Trophoblast cell (in vitro differentiated cells and primary cell): ENCODE data around the gene CD7.

Source experiments
- DNase-seq, 2 donors: peaks; one replicate each; pipeline ENCODE4 v3.0.0-alpha.2; 2016
- H2AFZ ChIP-seq: 2 replicates; pipeline ENCODE4 v1.6.1; 2013; ENCODE audit warnings: low read length, moderate library complexity, mild to moderate bottlenecking; ENCODE audit not compliant: insufficient read depth, poor library complexity
- H2AK5ac ChIP-seq: 2 replicates; pipeline ENCODE4 v1.6.1; 2013; ENCODE audit warnings: mild to moderate bottlenecking, low read length
- H2BK120ac ChIP-seq: 2 replicates; pipeline ENCODE4 v1.6.1; 2013; ENCODE audit warnings: low read length, mild to moderate bottlenecking, moderate library complexity; ENCODE audit not compliant: insufficient read depth, poor library complexity
- H2BK12ac ChIP-seq: 2 replicates; pipeline ENCODE4 v1.6.1; 2013; ENCODE audit warnings: mild to moderate bottlenecking, low read length, moderate library complexity
- H2BK5ac ChIP-seq: 2 replicates; pipeline ENCODE4 v1.6.1; 2013; ENCODE audit warnings: low read length, low read depth, moderate library complexity, mild to moderate bottlenecking; ENCODE audit not compliant: poor library complexity
- H3K14ac ChIP-seq: 2 replicates; pipeline ENCODE4 v1.6.1; 2013; ENCODE audit warnings: mild to moderate bottlenecking, low read length
- H3K18ac ChIP-seq: 2 replicates; pipeline ENCODE4 v1.6.1; 2013; ENCODE audit warnings: mild to moderate bottlenecking, low read length
- H3K23ac ChIP-seq: 2 replicates; pipeline ENCODE4 v1.6.1; 2013; ENCODE audit warnings: low read length
- H3K27ac ChIP-seq: 2 replicates; pipeline ENCODE4 v1.5.1; 2013; ENCODE audit warnings: low read depth, mild to moderate bottlenecking, inconsistent platforms, low read length, moderate library complexity
- H3K27me3 ChIP-seq: 2 replicates; pipeline ENCODE4 v1.6.1; 2013; ENCODE audit warnings: inconsistent platforms, mild to moderate bottlenecking, low read length, moderate library complexity; ENCODE audit not compliant: insufficient read depth
- H3K36me3 ChIP-seq, 2 experiments: 1 replicate in 1 of 2; 2 replicates in 1 of 2; pipeline ENCODE4 v1.6.1; 2013; ENCODE audit warnings: low read length in 2 of 2, mild to moderate bottlenecking in 2 of 2, moderate library complexity in 1 of 2; ENCODE audit not compliant: insufficient read depth in 2 of 2, control insufficient read depth in 1 of 2
- H3K4ac ChIP-seq: 2 replicates; pipeline ENCODE4 v1.6.1; 2013; ENCODE audit warnings: low read depth, mild to moderate bottlenecking, low read length, moderate library complexity
- H3K4me1 ChIP-seq, 2 experiments: 1 replicate in 1 of 2; 2 replicates in 1 of 2; pipeline ENCODE4 v1.6.1; 2013; ENCODE audit warnings: low read length in 2 of 2, mild to moderate bottlenecking in 2 of 2, moderate library complexity in 1 of 2; ENCODE audit not compliant: insufficient read depth in 2 of 2, control insufficient read depth in 1 of 2
- H3K4me2 ChIP-seq: 2 replicates; pipeline ENCODE4 v1.6.1; 2013; ENCODE audit warnings: inconsistent platforms, mild to moderate bottlenecking, low read length, moderate library complexity
- H3K4me3 ChIP-seq: 2 replicates; pipeline ENCODE4 v1.5.1; 2013; ENCODE audit warnings: mild to moderate bottlenecking, low read depth, low read length, inconsistent platforms
- H3K79me1 ChIP-seq: one replicate; pipeline ENCODE4 v1.6.1; 2013; ENCODE audit warnings: low read length
- H3K79me2 ChIP-seq: 2 replicates; pipeline ENCODE4 v1.6.1; 2013; ENCODE audit warnings: low read length, mild to moderate bottlenecking; ENCODE audit not compliant: control insufficient read depth, insufficient read depth, poor library complexity
- H3K9ac ChIP-seq: 2 replicates; pipeline ENCODE4 v1.6.1; 2013; ENCODE audit warnings: mild to moderate bottlenecking, low read length
- H3K9me3 ChIP-seq: 2 replicates; pipeline ENCODE4 v1.6.1; 2013; ENCODE audit warnings: low read depth, mild to moderate bottlenecking, control low read depth, inconsistent platforms, low read length; ENCODE audit not compliant: insufficient read depth
- H4K12ac ChIP-seq: 2 replicates; pipeline ENCODE4 v1.6.1; 2013; ENCODE audit warnings: low read depth, mild to moderate bottlenecking, low read length, moderate library complexity
- H4K8ac ChIP-seq: 2 replicates; pipeline ENCODE4 v1.6.1; 2013; ENCODE audit warnings: low read depth, mild to moderate bottlenecking, low read length, moderate library complexity
- H4K91ac ChIP-seq: one replicate; pipeline ENCODE4 v1.6.1; 2013; ENCODE audit warnings: low read depth, mild to moderate bottlenecking, low read length, moderate library complexity
- WGBS: extraction: QIAGEN DNeasy Blood & Tissue Kit; methylation state at CpG from one replicate; pipeline ENCODE4 v1.1.7; 2013; ENCODE audit warnings: missing lambda C conversion rate; ENCODE audit not compliant: insufficient read length, insufficient coverage; ENCODE audit errors: extremely low coverage; 5-methylcytosine and 5-hydroxymethylcytosine counted together

The CD7 gene

GRCh38 chr17:82338858-82339633, 21.6 kb upstream of the CD7 start:
- Histone ChIP-seq H2AFZ (peak overlapping the region; percentile 55), H3K4me1 (peaks cover 11 to 16% of the 10 kb centered on the region in 2 experiments), H4K12ac (peak overlapping the region; percentile 29), H3K4me3 (peak overlapping the region; percentile 42), H3K18ac (peak overlapping the region; percentile 97), H3K79me2 (peaks cover 8% of the 10 kb centered on the region), H3K27me3 (peaks cover 10% of the 10 kb centered on the region), H4K91ac (peak overlapping the region; percentile 89), H3K27ac (peak overlapping the region; percentile 75), H2BK12ac (peak overlapping the region; percentile 96), H2BK120ac (peak overlapping the region; percentile 85), H3K9ac (peak overlapping the region; percentile 2), H2AK5ac (peak overlapping the region; percentile 93), H3K14ac (peak overlapping the region; percentile 79), H3K4me2 (peak overlapping the region; percentile 52), H3K4ac (peak overlapping the region; percentile 96), H3K36me3 (no peaks in the 10 kb centered on the region), H3K9me3 (peaks cover 13% of the 10 kb centered on the region), H4K8ac (peak overlapping the region; percentile 78), H2BK5ac (peak overlapping the region; percentile 58), H3K79me1 (peaks cover 11% of the 10 kb centered on the region), H3K23ac (no peak overlapping the region)
- WGBS = no CpG with 5 or more reads among the region's 29 CpGs
- peak; percentile 43 to 65 for DNase-seq

GRCh38 chr17:82334622-82335394, 17.4 kb upstream of the CD7 start:
- Histone ChIP-seq H3K36me3 (no peaks in the 10 kb centered on the region), H3K79me2 (peaks cover 8% of the 10 kb centered on the region), H2AK5ac (no peak overlapping the region), H4K12ac (no peak overlapping the region), H3K4me3 (peak overlapping the region; percentile 12), H2AFZ (no peak overlapping the region), H3K4me1 (peaks cover 20 to 25% of the 10 kb centered on the region in 2 experiments), H3K9ac (no peak overlapping the region), H2BK12ac (no peak overlapping the region), H3K9me3 (peaks cover 8% of the 10 kb centered on the region), H3K4me2 (no peak overlapping the region), H3K14ac (no peak overlapping the region), H3K23ac (no peak overlapping the region), H2BK120ac (no peak overlapping the region), H3K18ac (no peak overlapping the region), H3K4ac (no peak overlapping the region), H4K91ac (no peak overlapping the region), H3K79me1 (peaks cover 11% of the 10 kb centered on the region), H3K27ac (no peak overlapping the region), H4K8ac (no peak overlapping the region), H3K27me3 (peaks cover 29% of the 10 kb centered on the region), H2BK5ac (no peak overlapping the region)
- no peak for DNase-seq
- no CpG with 5 or more reads among the region's 16 CpGs for WGBS

- no peak overlapping the region for H2BK120ac ChIP-seq
Observed at GRCh38 chr17:82334204-82334621, 16.8 kb upstream of the CD7 start.

GRCh38 chr17:82333279-82334171, 16.1 kb upstream of the CD7 start, which contains the start of gene SECTM1:
Gene SECTM1, minus strand, starts transcription at chr17:82333766. Its CDS starts 6,526 bp downstream, at chr17:82327240.
- Histone ChIP-seq H4K12ac (no peak within 1 kb of the TSS), H3K36me3 (no peaks in the 10 kb centered on the region), H2AFZ (peak within 1 kb of the TSS; percentile 31), H3K4ac (no peak within 1 kb of the TSS), H4K8ac (no peak within 1 kb of the TSS), H3K79me2 (no peaks in the 10 kb centered on the region), H3K27me3 (peaks cover 31% of the 10 kb centered on the region), H3K4me1 (peaks cover 10 to 15% of the 10 kb centered on the region in 2 experiments), H2BK120ac (no peak within 1 kb of the TSS), H2AK5ac (peak within 1 kb of the TSS; percentile 8), H3K4me2 (peak within 1 kb of the TSS; percentile 57), H3K79me1 (peaks cover 2% of the 10 kb centered on the region), H2BK5ac (no peak within 1 kb of the TSS), H3K9ac (no peak within 1 kb of the TSS), H3K9me3 (peaks cover 8% of the 10 kb centered on the region), H3K23ac (no peak within 1 kb of the TSS), H4K91ac (no peak within 1 kb of the TSS), H3K4me3 (peak within 1 kb of the TSS; percentile 12), H3K18ac (peak within 1 kb of the TSS; percentile 48), H2BK12ac (no peak within 1 kb of the TSS), H3K14ac (no peak within 1 kb of the TSS), H3K27ac (no peak within 1 kb of the TSS)
- DNase-seq = peak in 1 of 2 donors; percentile 49
- WGBS = no CpG with 5 or more reads among the region's 90 CpGs

More at GRCh38 chr17:82334204-82334621, 16.8 kb upstream of the CD7 start:
- H3K9ac ChIP-seq = no peak overlapping the region
- no peak overlapping the region for H3K18ac ChIP-seq
- no peak overlapping the region for H4K91ac ChIP-seq
- H3K36me3 ChIP-seq = no peaks in the 10 kb centered on the region
- H4K12ac ChIP-seq = no peak overlapping the region
- DNase-seq = no peak
- no peak overlapping the region for H3K4ac ChIP-seq
- H3K4me3 ChIP-seq = no peak overlapping the region
- H3K14ac ChIP-seq = no peak overlapping the region
- H3K4me2 ChIP-seq = no peak overlapping the region
- no peak overlapping the region for H2AFZ ChIP-seq
- H3K79me2 ChIP-seq = peaks cover 3% of the 10 kb centered on the region
- WGBS = no CpG with 5 or more reads among the region's 25 CpGs
- H4K8ac ChIP-seq = no peak overlapping the region
- peaks cover 15 to 20% of the 10 kb centered on the region in 2 experiments for H3K4me1 ChIP-seq
- peaks cover 30% of the 10 kb centered on the region for H3K27me3 ChIP-seq
- no peak overlapping the region for H3K23ac ChIP-seq
- peaks cover 7% of the 10 kb centered on the region for H3K79me1 ChIP-seq
- no peak overlapping the region for H2BK5ac ChIP-seq
- H2AK5ac ChIP-seq = peak overlapping the region; percentile 8
- peaks cover 8% of the 10 kb centered on the region for H3K9me3 ChIP-seq
- H3K27ac ChIP-seq = no peak overlapping the region
- no peak overlapping the region for H2BK12ac ChIP-seq
